Loucy (cell line): ENCODE measurements around the gene C1orf94.

Source experiments
- CTCF ChIP-seq: fragments of 200-600 bp; sonication (generic); conservative IDR thresholded peaks from 2 replicates; pipeline ENCODE4 v1.5.1; 2014; ENCODE audit warnings: mild to moderate bottlenecking, antibody characterized with exemption, low read length
- EZH2phosphoT487 ChIP-seq: fragments of 200-600 bp; IDR thresholded peaks from 2 replicates; pipeline ENCODE4 v1.6.1; 2018; ENCODE audit warnings: antibody characterized with exemption, mild to moderate bottlenecking, moderate library complexity, borderline replicate concordance

GRCh38 chr1:34137411-34137810 is 39.3 kb upstream of the C1orf94 start:
- TF ChIP-seq CTCF, result no peak
- no peak for TF ChIP-seq EZH2phosphoT487
